HG03135 (cell line): ENCODE data around the gene PIAS4.

ENCODE experiments used
- ATAC-seq: cut with Tn5 transposase; IDR thresholded peaks from one replicate; pipeline ENCODE4 v1.9.1; 2021; ENCODE audit warnings: mild to moderate bottlenecking, moderate library complexity; ENCODE audit not compliant: unreplicated experiment

Gene PIAS4

GRCh38 chr19:4042064-4042730, 34.7 kb downstream of the PIAS4 start:
- ATAC-seq: no peak

DNA sequence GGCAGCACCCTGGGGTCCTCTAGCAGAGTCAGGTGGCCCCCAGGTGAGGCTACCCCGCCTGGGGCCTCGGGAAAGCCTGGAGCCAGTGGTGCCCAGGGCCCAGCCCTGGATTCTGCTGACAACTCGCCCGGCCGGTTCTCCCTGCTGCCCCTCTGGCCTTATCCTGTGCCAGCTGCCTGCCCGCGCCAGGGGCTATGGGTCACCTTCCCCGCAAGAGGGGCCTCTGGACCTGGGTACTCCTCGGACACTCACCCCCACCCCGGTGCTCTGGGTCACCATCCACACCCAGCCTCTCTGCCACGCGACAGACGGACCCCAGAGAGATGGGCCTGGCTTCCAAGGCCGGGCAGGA, 35.2 kb downstream of the PIAS4 start:
- no peak for ATAC-seq

DNA sequence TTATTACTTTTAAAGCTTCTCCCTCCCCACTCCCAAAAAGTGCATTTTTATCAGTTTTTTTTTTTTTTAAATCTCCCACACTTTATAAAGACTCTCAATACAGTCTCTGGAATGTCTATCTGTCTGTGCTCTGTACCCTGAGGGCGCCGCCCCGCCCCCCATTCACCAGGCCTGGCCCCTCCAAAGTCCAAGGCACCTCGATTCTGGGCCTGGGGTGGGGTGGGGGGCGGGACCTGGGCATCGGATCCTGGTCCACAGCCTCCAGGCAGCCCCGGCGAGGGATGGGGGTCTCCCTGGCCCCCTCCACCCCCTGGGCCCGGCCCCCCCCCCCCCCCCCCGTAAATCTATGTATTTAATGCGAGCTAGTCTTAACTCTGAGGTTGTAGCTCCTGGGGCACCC, 35.9 kb downstream of the PIAS4 start:
- ATAC-seq: no peak

- ATAC-seq: no peak
Observed at GRCh38 chr19:4043966-4044715, 36.6 kb downstream of the PIAS4 start.

- ATAC-seq: no peak
Observed at GRCh38 chr19:4044990-4045465, 37.5 kb downstream of the PIAS4 start.

- no peak for ATAC-seq
Observed at GRCh38 chr19:4045597-4046361, 38.2 kb downstream of the PIAS4 start.

DNA sequence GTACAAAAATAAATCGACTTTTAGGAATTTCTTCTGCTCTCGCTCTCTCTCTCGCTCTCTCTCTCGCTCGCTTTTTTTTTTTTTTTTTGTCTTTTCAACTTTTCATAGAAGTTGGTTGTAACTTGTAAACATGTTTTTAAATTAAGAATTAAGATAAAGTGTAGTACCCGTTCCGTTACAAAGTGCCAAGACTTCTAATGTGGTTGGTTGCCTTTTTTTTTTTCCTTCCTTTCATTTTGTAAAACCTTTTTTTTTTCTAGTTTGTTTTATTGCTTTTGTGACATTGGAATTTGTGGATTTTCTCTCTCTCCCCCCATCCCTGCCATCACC, 38.8 kb downstream of the PIAS4 start:
- ATAC-seq: no peak

DNA sequence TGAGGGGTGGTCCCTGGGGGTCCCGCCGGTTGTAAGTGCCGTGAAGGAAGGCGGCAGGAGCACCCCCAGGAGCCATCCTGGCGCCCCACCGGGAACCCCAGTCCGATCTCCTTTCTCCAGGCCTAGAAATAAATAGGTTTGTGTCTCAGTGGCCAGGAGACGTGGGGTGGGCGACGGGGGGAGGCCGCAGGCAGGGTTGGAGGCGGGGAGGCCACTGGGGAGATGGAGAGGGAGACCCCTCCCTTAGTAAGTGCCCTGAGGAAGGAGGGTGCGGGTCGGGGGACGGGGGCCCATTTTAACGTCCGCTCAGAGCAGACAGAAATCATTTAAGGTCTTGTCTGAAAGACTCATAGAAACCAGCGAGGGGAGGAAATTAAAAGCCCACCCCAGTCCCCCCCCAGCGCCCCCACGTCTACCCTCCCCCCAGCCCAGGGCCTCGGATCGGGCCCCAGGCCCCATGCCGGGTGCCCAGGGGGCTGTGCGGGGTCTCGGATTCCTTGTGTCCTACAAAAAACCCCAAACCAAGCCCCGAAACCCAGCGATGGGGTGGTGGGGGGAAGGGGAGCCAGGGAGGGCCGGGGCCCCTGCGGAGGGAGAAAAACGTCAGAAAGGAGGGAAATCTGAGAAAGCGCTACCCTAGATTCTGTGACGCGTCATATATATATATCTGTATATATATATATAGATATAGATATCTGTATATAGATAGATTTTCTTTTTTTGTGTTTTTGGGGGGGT, 39.6 kb downstream of the PIAS4 start:
- no peak for ATAC-seq

DNA sequence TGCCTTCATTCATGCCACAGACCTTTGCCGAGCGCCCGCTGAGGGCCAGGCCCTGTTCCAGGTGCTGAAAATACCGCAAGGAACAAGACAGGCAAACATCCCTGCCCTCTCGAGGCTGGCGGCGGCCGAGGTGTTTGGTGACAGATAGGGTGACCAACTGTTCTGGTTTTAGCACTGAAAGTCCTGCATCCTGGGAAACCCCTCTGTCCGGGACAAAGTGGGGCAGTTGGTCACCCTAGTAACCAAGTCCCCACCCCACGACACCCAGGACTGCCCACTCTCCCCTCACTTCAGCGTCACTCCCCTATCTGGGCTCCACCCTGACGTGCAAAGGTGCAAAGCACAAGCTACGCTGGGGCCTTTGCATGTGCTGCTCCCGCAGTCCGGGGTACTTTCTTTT, 41.9 kb downstream of the PIAS4 start:
- ATAC-seq: no peak

- ATAC-seq: no peak
Observed at GRCh38 chr19:4051175-4052101, 43.9 kb downstream of the PIAS4 start.

GRCh38 chr19:4052114-4052992, 44.8 kb downstream of the PIAS4 start:
- ATAC-seq: no peak

GRCh38 chr19:4052993-4053422, 45.5 kb downstream of the PIAS4 start:
- ATAC-seq: no peak

GRCh38 chr19:4053423-4054324, 46.1 kb downstream of the PIAS4 start:
- ATAC-seq: no peak

DNA sequence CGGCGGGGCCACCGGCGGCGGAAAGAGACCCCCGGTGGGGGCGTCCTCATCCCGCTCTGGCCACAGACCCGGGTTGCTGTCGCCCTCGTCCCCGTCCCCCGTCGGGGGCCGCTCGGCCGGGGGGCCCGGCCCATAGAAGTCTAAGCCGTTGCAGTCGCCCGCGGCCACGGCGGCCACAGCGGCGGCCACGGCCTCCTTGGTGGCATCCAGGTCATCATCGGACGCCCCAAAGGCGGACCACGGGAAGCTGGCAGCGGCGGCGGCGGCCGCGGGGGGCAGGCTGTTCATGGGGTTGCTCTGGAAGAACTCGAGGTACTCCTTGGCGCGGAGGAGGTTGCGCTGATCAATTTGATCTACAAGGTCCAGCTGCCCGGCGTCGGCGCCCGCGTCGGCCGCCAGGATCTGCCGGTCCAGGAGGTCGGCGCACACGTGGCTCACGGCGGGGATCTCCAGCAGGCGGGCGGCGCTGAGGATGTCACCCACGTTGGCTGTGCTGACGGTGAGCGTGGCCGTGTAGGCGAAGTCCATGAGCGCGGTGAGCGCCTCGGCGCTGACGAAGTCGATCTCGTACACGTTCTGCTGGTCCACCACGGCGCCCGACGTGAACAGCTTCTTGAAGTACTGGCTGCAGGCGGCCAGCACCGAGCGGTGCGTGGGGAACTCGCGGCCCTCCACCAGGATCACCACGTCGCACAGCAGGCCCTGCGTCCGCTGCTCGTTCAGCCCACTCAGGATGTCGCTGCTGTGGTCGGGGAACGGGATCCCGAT, 47.1 kb downstream of the PIAS4 start:
- no peak for ATAC-seq

DNA sequence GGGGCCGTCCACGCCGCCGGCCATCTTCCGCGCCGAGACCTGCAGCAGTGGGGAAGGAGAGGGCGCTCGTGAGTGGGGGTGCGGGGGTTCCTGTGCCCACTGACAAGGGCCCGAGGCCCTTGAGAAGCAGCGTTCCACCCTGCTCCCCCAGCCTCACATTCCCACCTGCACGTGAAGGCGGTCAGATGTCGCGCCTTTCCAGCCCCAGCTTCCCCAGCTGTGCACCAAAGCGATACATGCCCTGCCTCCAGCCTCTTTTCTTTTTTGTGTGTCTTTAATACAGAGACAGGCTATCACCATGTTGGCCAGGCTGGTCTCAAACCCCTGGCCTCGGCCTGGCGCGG, 47.6 kb downstream of the PIAS4 start:
- ATAC-seq: no peak

DNA sequence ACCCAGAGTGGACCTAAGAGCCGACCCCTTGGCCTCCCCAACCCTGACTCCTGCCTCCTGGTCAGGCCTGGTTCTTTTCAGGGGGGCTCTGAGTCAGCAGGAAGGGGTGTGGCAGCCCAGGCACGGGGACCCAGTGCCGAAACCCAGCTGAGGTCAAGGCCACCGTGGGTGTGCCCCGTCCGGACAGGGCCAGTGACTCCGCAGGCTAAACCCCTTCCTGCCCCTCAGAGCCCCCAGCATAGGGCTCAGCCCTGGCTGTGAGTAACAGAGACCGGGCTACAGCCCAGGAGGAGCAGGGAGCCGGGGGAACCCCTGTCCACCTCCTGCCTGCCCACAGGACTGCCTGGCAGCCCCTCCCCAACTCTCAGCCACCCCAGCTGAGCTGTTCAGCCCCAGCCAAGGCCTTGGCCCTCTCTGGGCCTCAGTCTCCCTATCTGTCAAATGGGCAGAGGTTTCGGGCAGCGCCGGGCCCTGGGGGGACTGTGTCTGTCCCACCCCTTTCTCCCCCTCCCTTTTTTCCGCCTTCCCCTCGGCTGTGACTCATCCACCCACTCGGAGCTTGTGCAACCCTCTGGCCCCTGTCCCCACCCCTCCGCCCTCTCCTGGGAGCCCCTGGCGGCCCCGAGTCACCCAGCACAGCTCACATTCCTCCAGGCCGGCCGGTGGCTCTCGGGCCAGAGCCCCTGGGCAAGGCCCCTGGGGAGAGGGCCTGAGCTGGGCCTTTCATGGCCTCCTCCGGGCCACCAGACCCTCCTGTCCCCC, 50.6 kb downstream of the PIAS4 start:
- ATAC-seq: no peak
